Adrenal gland (tissue), 5 donors: Measurements from ENCODE around the gene SH3GLB1.

Experiments used
- POLR2A ChIP-seq, 2 donors: fragments of 450-650 bp; IDR thresholded peaks; one replicate each; pipeline ENCODE4 v1.6.1; 2017; ENCODE audit warnings: antibody characterized with exemption in 2 of 2, mild to moderate bottlenecking in 2 of 2, moderate library complexity in 1 of 2
- TF ChIP-seq, protein P1 (sequence below), 6 experiments: fragments of 450-650 bp in 4 of 6; fragments of 200-600 bp in 2 of 6; sonication (generic) in 1 of 6; IDR thresholded peaks; 1 replicate in 5 of 6; 2 replicates in 1 of 6; pipeline versions ENCODE4 v1.5.1 to v1.8.0; 2016 to 2021; ENCODE audit warnings: antibody characterized with exemption in 6 of 6, mild to moderate bottlenecking in 2 of 6, moderate library complexity in 1 of 6
- donor health status: DM: no; HTN: no; CAD: no.

DNA sequence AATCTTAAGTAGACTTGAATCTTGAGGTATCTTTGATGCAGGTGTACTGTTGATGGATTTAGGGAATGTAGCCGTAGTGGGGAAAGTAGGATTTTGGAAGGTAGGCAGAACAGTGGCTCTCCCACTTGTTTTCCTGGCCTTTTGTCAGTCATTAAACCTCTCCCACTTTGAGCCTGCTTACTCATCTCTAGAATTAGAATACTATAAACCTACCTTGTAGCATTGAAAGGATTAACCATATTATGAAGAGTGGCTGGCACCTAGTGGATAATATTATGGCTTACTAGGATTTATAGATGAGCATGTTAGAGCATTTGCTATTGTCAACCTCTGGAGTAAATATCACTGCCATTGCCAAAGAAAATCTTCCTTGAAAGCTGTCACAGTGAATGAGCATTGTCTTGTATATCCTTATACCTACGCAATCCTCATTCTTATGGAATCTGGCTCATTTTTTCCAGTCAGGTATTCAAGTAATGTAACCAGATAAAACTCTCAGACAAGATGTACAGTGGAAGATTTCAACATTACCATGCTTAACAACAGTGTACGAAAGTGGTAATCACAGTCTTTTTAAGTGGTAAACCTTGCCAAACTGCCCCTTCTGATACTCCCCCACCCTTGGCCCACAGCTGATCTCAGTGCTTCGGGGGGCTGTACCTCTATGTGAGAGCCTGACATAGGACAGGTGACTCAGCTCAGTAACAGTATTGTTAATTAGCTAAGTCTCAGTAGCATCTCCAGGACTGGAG is 44.4 kb downstream of the SH3GLB1 start:
- TF ChIP-seq, protein P1, sequence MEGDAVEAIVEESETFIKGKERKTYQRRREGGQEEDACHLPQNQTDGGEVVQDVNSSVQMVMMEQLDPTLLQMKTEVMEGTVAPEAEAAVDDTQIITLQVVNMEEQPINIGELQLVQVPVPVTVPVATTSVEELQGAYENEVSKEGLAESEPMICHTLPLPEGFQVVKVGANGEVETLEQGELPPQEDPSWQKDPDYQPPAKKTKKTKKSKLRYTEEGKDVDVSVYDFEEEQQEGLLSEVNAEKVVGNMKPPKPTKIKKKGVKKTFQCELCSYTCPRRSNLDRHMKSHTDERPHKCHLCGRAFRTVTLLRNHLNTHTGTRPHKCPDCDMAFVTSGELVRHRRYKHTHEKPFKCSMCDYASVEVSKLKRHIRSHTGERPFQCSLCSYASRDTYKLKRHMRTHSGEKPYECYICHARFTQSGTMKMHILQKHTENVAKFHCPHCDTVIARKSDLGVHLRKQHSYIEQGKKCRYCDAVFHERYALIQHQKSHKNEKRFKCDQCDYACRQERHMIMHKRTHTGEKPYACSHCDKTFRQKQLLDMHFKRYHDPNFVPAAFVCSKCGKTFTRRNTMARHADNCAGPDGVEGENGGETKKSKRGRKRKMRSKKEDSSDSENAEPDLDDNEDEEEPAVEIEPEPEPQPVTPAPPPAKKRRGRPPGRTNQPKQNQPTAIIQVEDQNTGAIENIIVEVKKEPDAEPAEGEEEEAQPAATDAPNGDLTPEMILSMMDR (IDR thresholded peaks at IDR 0.05) = no peak
- TF ChIP-seq POLR2A (IDR thresholded peaks at IDR 0.05) = no peak
